Vagina (tissue), 2 donors: ENCODE results near the gene SLC25A26. TPM values are rescaled to one million over a fixed set of nuclear protein-coding genes. Genes with fewer than 3 reads are reported as not detected.

Experiments used
- DNase-seq, 2 donors: peaks; one replicate each; pipeline ENCODE4 v3.0.0-alpha.2; 2017; ENCODE audit errors: extremely low spot score in 2 of 2
- H3K27ac ChIP-seq: fragments of 200-600 bp; sonication (generic); one replicate; pipeline ENCODE4 v1.5.1; 2019
- H3K27me3 ChIP-seq: fragments of 200-600 bp; sonication (generic); one replicate; pipeline ENCODE4 v1.5.1; 2019
- H3K36me3 ChIP-seq, 2 donors: fragments of 200-600 bp; sonication (generic); one replicate each; pipeline ENCODE4 v1.5.1; 2017 to 2019
- H3K4me1 ChIP-seq: fragments of 200-600 bp; sonication (generic); one replicate; pipeline ENCODE4 v1.5.1; 2019
- H3K4me3 ChIP-seq, 2 donors: fragments of 200-600 bp; sonication (generic); 1 replicate in 1 of 2; 2 replicates in 1 of 2; pipeline ENCODE4 v1.5.1; 2016 to 2019
- H3K9me3 ChIP-seq: fragments of 200-600 bp; sonication (generic); one replicate; pipeline ENCODE4 v1.5.1; 2019
- CTCF ChIP-seq, 3 experiments: fragments of 450-650 bp in 2 of 3; fragments of 200-600 bp in 1 of 3; sonication (generic) in 1 of 3; IDR thresholded peaks; one replicate each; pipeline ENCODE4 v1.5.1; 2017 to 2019; ENCODE audit warnings: antibody characterized with exemption in 3 of 3, mild to moderate bottlenecking in 2 of 3, moderate library complexity in 2 of 3
- POLR2A ChIP-seq, 2 donors: fragments of 450-650 bp; IDR thresholded peaks; one replicate each; pipeline ENCODE4 v1.6.1; 2017; ENCODE audit warnings: antibody characterized with exemption in 2 of 2, mild to moderate bottlenecking in 2 of 2, moderate library complexity in 2 of 2
- POLR2AphosphoS5 ChIP-seq, 2 donors: sonication (generic); formaldehyde crosslinking; IDR thresholded peaks; one replicate each; pipeline ENCODE4 v1.9.0; 2017; ENCODE audit warnings: antibody characterized with exemption in 2 of 2, mild to moderate bottlenecking in 2 of 2, low read depth in 1 of 2; ENCODE audit not compliant: insufficient read depth in 1 of 2
- intact Hi-C: fragments of 100-400 bp; cut with DNase I; formaldehyde crosslinking; loops from one replicate; pipeline ENCODE4 v1.15.1; 2023
- total RNA-seq: library from RNA; depleted of rRNA; stranded (reverse); fragments of >200 nt; gene quantifications from one replicate; pipeline ENCODE4 v1.2.3, GENCODE V29; 2016

SLC25A26 gene
- total RNA-seq: 21.6 TPM

GRCh38 chr3:66220602-66221377, at the start of gene SLC25A26:
TSS of gene SLC25A26 (plus strand) at chr3:66221001. CDS start at chr3:66221095, 94 bp downstream.
- DNase-seq: peak; percentile 97 to 99
- H3K9me3 ChIP-seq: no peaks in the 10 kb centered on the region
- no peaks in the 10 kb centered on the region for H3K36me3 ChIP-seq
- H3K4me1 ChIP-seq: peaks cover 15% of the 10 kb centered on the region
- no peaks in the 10 kb centered on the region for H3K27me3 ChIP-seq
- peak within 1 kb of the TSS; percentile 23 for H3K27ac ChIP-seq
- intact Hi-C loops: no loop called here
- TF ChIP-seq CTCF (IDR thresholded peaks at IDR 0.05) (no peak), POLR2AphosphoS5 (IDR thresholded peaks at IDR 0.05; ENCODE audit: insufficient read depth in 1 of 2, low read depth in 1 of 2) (peak; percentile 82 to 86), POLR2A (IDR thresholded peaks at IDR 0.05) (peak in 1 of 2 donors; percentile 23)
- H3K4me3 ChIP-seq: peak within 1 kb of the TSS; percentile 57 to 75

GRCh38 chr3:66172394-66172793, 48.4 kb upstream of the SLC25A26 start:
- no peaks in the 10 kb centered on the region for H3K27me3 ChIP-seq
- H3K36me3 ChIP-seq: no peaks in the 10 kb centered on the region
- TF ChIP-seq CTCF (IDR thresholded peaks at IDR 0.05) (no peak), POLR2AphosphoS5 (IDR thresholded peaks at IDR 0.05; ENCODE audit: insufficient read depth in 1 of 2, low read depth in 1 of 2) (no peak), POLR2A (IDR thresholded peaks at IDR 0.05) (no peak)
- H3K9me3 ChIP-seq: no peaks in the 10 kb centered on the region
- DNase-seq: no peak
- H3K4me1 ChIP-seq: no peaks in the 10 kb centered on the region
- intact Hi-C loops: no loop called here
- H3K27ac ChIP-seq: no peak overlapping the region
- H3K4me3 ChIP-seq: no peak overlapping the region

- DNase-seq: no peak
- TF ChIP-seq POLR2AphosphoS5 (IDR thresholded peaks at IDR 0.05; ENCODE audit: insufficient read depth in 1 of 2, low read depth in 1 of 2): no peak
- TF ChIP-seq CTCF (IDR thresholded peaks at IDR 0.05): no peak
- TF ChIP-seq POLR2A (IDR thresholded peaks at IDR 0.05): no peak
- Histone ChIP-seq H3K36me3 (no peaks in the 10 kb centered on the region), H3K4me1 (no peaks in the 10 kb centered on the region), H3K27me3 (no peaks in the 10 kb centered on the region), H3K9me3 (no peaks in the 10 kb centered on the region), H3K4me3 (no peak overlapping the region), H3K27ac (no peak overlapping the region)
- intact Hi-C loops: no loop called here
These were observed 43.8 kb upstream of the SLC25A26 start for GRCh38 chr3:66177026-66177425.

- DNase-seq: no peak
- no peaks in the 10 kb centered on the region for H3K27me3 ChIP-seq
- TF ChIP-seq POLR2A (IDR thresholded peaks at IDR 0.05) (no peak), CTCF (IDR thresholded peaks at IDR 0.05) (no peak), POLR2AphosphoS5 (IDR thresholded peaks at IDR 0.05; ENCODE audit: insufficient read depth in 1 of 2, low read depth in 1 of 2) (no peak)
- H3K9me3 ChIP-seq: no peaks in the 10 kb centered on the region
- H3K4me1 ChIP-seq: no peaks in the 10 kb centered on the region
- H3K27ac ChIP-seq: no peak overlapping the region
- intact Hi-C loops: no loop called here
- no peaks in the 10 kb centered on the region for H3K36me3 ChIP-seq
- H3K4me3 ChIP-seq: no peak overlapping the region
These were observed 42.6 kb upstream of the SLC25A26 start for GRCh38 chr3:66178206-66178605.

GRCh38 chr3:66179793-66180192, 41.0 kb upstream of the SLC25A26 start:
- Histone ChIP-seq H3K4me3 (no peak overlapping the region), H3K4me1 (no peaks in the 10 kb centered on the region), H3K36me3 (no peaks in the 10 kb centered on the region), H3K27ac (no peak overlapping the region), H3K9me3 (no peaks in the 10 kb centered on the region), H3K27me3 (no peaks in the 10 kb centered on the region)
- no peak for TF ChIP-seq CTCF (IDR thresholded peaks at IDR 0.05)
- no peak for TF ChIP-seq POLR2A (IDR thresholded peaks at IDR 0.05)
- TF ChIP-seq POLR2AphosphoS5 (IDR thresholded peaks at IDR 0.05; ENCODE audit: insufficient read depth in 1 of 2, low read depth in 1 of 2): no peak
- intact Hi-C loops: no loop called here
- no peak for DNase-seq
